ENCODE data around the gene USP3.

DNA sequence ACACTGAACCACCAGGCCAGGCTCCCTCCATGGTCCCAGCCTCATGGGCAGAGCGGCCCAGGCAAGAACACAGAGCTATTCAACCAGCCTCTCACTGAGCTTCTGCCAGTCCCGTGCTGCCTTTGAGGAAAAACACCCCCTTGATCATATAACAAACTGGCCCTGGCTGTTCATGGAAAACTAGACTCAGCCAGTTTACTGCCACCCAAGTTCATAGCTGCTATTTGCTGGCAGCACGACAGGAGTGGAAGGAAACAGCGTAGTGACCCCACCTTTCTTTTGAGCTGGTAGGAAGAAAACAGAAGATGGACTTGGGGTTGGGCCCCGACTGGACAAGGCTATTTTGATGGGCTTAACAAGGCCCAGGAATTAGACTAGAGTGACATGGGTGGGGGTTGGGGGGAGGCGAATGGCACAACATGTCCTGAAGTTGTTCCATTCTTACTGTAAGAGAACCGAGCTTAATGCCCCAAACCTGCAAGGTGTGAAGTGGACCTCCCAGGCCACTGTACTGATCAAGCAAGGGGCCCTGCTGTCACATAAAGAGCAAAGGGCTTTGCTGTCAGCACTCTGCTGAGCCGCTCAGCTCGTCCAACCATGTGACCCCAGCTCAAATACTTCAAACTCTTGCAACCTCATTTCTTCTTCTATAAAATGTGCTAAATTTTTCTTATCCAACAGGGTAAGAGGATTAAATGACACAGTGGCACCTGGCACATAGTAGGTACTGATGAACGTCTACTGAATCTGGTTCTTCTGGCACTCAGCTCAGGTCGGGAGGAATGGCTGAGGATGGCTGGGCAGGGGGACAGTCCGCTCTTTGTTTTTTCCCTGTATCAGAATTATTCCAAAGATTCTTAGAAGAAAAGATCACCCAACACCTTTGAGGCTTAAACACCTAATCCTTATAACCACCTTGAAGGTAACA lies 94.3 kb downstream of the USP3 start:
- no peak for TF ChIP-seq GATA2 (IDR thresholded peaks at IDR 0.05; ENCODE audit: low read depth, low read length)
- no peak for TF ChIP-seq GATA3 (IDR thresholded peaks at IDR 0.05; ENCODE audit: low read depth, low read length)

Measured in SH-SY5Y (cell line).